ENCODE results near the gene S100A1.

S100A1 gene

DNA sequence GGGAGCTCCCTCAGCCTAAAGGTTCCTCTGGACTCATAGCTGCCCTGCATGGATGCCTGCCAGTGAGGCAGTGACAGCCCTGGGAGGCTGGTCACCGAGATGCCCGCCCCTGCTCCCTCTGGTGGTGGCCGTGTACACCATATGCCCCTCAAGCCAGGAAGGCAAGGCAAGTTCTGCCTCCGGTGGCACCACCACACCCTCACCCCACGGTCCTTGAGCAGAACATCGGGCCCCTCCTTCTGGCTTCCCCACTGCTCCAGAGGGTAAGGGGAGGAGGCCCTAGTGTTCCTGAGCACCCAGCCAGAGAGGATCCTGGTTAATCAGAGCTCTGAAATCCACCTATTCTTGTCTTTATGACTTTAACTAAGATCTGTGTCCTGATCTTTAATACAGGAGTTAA lies 10.6 kb upstream of the S100A1 start:
- Histone ChIP-seq H3K9ac (ENCODE audit: low read depth, low read length) (no peak overlapping the region), H3K36me3 (ENCODE audit: insufficient read depth, low read length) (peaks cover 29% of the 10 kb centered on the region), H3K4me1 (ENCODE audit: insufficient read depth, low read length) (peaks cover 2% of the 10 kb centered on the region; the same call in 1 of the 2 replicates), H3K9me3 (ENCODE audit: insufficient read depth, low read depth, low read length) (no peaks in the 10 kb centered on the region), H3K27me3 (ENCODE audit: insufficient read depth, low read length) (no peaks in the 10 kb centered on the region), H3K27ac (ENCODE audit: low read depth, low read length) (no peak overlapping the region), H3K4me3 (ENCODE audit: low read length) (no peak overlapping the region)
- 94% methylated on average over 5 of the region's 6 CpGs for WGBS

DNA sequence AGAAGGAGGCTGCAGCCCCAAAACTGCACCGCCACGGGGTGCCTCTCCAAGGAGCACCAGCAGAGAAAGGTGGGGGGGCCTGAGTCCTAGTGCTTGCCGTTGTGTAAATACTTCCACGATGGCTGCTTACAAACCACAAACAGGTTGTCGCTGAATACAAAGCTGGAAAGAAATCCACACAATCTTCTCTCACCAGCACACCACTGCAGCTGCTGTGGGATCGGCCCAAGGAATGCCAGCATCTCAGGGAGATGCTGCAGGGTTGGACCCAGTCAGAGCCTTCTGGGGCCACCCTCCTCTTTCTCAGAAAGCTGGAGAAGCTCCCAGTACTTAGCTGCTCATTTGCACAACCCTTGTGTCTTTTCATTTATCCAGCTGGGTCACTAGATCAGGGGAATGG lies 9.1 kb upstream of the S100A1 start:
- peaks cover 7% of the 10 kb centered on the region for H3K4me1 ChIP-seq (ENCODE audit: insufficient read depth, low read length)
- WGBS = 97% methylated on average over 6 of the region's 6 CpGs
- H3K36me3 ChIP-seq (ENCODE audit: insufficient read depth, low read length) = peaks cover 31% of the 10 kb centered on the region
- no peak overlapping the region for H3K9ac ChIP-seq (ENCODE audit: low read depth, low read length)
- no peak overlapping the region for H3K27ac ChIP-seq (ENCODE audit: low read depth, low read length)
- H3K27me3 ChIP-seq (ENCODE audit: insufficient read depth, low read length) = no peaks in the 10 kb centered on the region
- no peak overlapping the region for H3K4me3 ChIP-seq (ENCODE audit: low read length)
- no peaks in the 10 kb centered on the region for H3K9me3 ChIP-seq (ENCODE audit: insufficient read depth, low read depth, low read length)

DNA sequence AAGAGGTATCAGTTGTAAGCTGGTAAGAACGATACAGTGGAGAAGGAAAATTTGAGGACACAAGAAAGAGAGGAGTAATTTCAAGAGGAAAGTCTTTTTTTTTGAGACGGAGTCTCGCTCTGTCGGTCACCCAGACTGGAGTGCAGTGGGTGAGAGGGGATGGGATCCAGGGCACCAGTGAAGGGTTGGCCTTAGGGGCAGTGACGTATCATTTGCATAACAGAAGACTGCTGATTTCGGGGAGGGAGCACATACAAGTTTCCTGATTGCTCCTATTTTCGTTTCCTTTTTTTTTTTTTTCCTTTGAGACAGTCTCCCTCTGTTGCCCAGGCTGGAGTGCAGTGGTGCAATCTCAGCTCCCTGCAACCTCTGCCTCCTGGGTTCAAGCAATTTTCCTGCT lies 5.1 kb upstream of the S100A1 start:
- no peak overlapping the region for H3K4me3 ChIP-seq (ENCODE audit: low read length)
- 40% methylated on average over 7 of the region's 7 CpGs for WGBS

DNA sequence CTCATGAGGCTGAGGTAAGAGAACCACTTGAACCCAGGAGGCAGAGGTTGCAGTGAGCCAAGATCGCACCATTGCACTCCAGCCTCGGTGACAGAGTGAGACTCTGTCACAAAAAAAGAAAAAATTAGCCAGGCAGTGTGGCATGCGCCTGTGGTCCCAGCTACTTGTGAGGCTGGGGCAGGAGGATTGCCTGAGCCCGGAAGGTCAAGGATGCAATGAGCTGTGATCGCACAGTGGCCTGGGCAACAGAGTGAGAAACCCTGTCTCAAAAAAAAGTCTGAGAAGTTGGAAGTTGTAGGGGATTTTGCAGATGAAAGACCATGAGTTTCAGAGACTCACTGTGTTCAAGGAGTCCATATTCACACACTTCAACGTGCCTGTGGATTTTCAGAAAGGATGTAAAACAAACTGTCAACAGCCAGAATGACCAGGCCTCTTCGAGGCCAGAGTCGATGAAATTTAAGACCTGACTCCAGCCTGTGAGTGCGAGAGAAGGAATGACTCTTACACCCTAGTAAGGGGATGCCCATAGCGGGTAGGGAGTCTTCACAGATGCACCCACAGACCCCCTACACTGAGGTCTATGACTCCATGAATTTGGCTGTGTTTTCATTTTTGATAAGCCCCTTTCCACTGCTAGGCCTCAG lies 3.1 kb upstream of the S100A1 start:
- Histone ChIP-seq H3K9ac (ENCODE audit: low read depth, low read length) (no peak overlapping the region), H3K36me3 (ENCODE audit: insufficient read depth, low read length) (peaks cover 23% of the 10 kb centered on the region), H3K9me3 (ENCODE audit: insufficient read depth, low read depth, low read length) (no peaks in the 10 kb centered on the region), H3K4me3 (ENCODE audit: low read length) (no peak overlapping the region), H3K4me1 (ENCODE audit: insufficient read depth, low read length) (peaks cover 15% of the 10 kb centered on the region), H3K27me3 (ENCODE audit: insufficient read depth, low read length) (no peaks in the 10 kb centered on the region), H3K27ac (ENCODE audit: low read depth, low read length) (no peak overlapping the region)
- 96% methylated on average over 10 of the region's 10 CpGs for WGBS

More for the DNA sequence above, 5.1 kb upstream of the S100A1 start:
- Histone ChIP-seq H3K9ac (ENCODE audit: low read depth, low read length) (no peak overlapping the region), H3K27ac (ENCODE audit: low read depth, low read length) (no peak overlapping the region), H3K27me3 (ENCODE audit: insufficient read depth, low read length) (no peaks in the 10 kb centered on the region), H3K4me1 (ENCODE audit: insufficient read depth, low read length) (peaks cover 15% of the 10 kb centered on the region), H3K36me3 (ENCODE audit: insufficient read depth, low read length) (peaks cover 39% of the 10 kb centered on the region), H3K9me3 (ENCODE audit: insufficient read depth, low read depth, low read length) (no peaks in the 10 kb centered on the region)

DNA sequence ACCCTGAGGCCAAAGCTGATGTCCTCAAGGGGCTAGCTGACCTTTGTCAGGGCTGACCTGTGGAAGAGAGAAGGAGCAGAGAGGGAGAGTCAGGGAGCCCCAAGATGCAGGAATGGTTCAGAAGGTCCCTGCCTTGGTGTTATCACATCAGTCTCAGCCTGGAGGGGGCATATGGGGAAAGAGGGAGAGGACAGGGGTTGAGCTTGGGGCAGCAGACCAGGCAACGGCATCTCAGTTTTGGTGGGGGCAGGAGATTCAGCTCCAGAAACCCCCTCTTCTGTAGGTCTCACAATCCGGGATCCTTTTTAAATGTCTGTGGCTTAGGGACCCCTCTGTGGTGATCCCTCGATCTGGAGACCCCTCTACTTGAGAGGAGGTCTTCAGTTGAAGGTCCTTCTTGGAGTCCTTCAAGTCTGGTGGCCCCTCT lies 1.7 kb upstream of the S100A1 start:
- H3K9ac ChIP-seq (ENCODE audit: low read depth, low read length) = peak overlapping the region; percentile 77
- 76% methylated on average over 3 of the region's 3 CpGs for WGBS
- H3K27me3 ChIP-seq (ENCODE audit: insufficient read depth, low read length) = no peaks in the 10 kb centered on the region
- peaks cover 15% of the 10 kb centered on the region for H3K4me1 ChIP-seq (ENCODE audit: insufficient read depth, low read length)
- H3K9me3 ChIP-seq (ENCODE audit: insufficient read depth, low read depth, low read length) = no peaks in the 10 kb centered on the region
- peak overlapping the region; percentile 75 for H3K4me3 ChIP-seq (ENCODE audit: low read length)
- peaks cover 18% of the 10 kb centered on the region for H3K36me3 ChIP-seq (ENCODE audit: insufficient read depth, low read length)
- H3K27ac ChIP-seq (ENCODE audit: low read depth, low read length) = peak overlapping the region; percentile 76

GRCh38 chr1:153626904-153627714 lies 1.1 kb upstream of the S100A1 start, which contains the start of gene S100A13:
S100A13 (minus strand) TSS chr1:153627505; CDS start chr1:153626472, 1,033 bp downstream.
- peak within 1 kb of the TSS; percentile 76 for H3K27ac ChIP-seq (ENCODE audit: low read depth, low read length)
- 6% methylated on average over 28 of the region's 28 CpGs for WGBS
- peak within 1 kb of the TSS; percentile 75 for H3K4me3 ChIP-seq (ENCODE audit: low read length)

GRCh38 chr1:153628638-153629342 lies 556 bp downstream of the S100A1 start:
- WGBS = 70% methylated on average over 4 of the region's 6 CpGs
- Histone ChIP-seq H3K9ac (ENCODE audit: low read depth, low read length) (no peak overlapping the region), H3K4me3 (ENCODE audit: low read length) (no peak overlapping the region), H3K4me1 (ENCODE audit: insufficient read depth, low read length) (peaks cover 8% of the 10 kb centered on the region; the same call in 1 of the 2 replicates), H3K36me3 (ENCODE audit: insufficient read depth, low read length) (peaks cover 7% of the 10 kb centered on the region), H3K27me3 (ENCODE audit: insufficient read depth, low read length) (no peaks in the 10 kb centered on the region), H3K9me3 (ENCODE audit: insufficient read depth, low read depth, low read length) (no peaks in the 10 kb centered on the region), H3K27ac (ENCODE audit: low read depth, low read length) (no peak overlapping the region)

More at GRCh38 chr1:153626904-153627714, 1.1 kb upstream of the S100A1 start, which contains the start of gene S100A13:
- Histone ChIP-seq H3K36me3 (ENCODE audit: insufficient read depth, low read length) (peaks cover 15% of the 10 kb centered on the region), H3K27me3 (ENCODE audit: insufficient read depth, low read length) (no peaks in the 10 kb centered on the region), H3K9me3 (ENCODE audit: insufficient read depth, low read depth, low read length) (no peaks in the 10 kb centered on the region), H3K4me1 (ENCODE audit: insufficient read depth, low read length) (peaks cover 15% of the 10 kb centered on the region), H3K9ac (ENCODE audit: low read depth, low read length) (peak within 1 kb of the TSS; percentile 77)

DNA sequence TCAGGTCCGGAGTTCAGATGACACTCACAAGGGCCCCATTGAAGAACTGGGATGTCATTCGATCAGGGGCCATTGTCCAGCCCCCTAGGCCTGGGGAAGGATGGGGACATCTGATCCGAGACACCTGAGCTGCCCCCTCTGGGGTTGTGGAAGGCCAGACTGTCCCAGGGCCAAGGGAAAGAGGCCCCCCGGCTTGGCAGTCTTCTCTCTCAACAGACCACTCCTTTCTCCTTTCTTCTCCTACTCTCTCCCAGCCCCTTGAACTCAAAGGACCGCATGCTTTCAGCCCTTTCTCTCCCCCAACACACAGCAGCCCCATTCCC lies 1.1 kb downstream of the S100A1 start:
- Histone ChIP-seq H3K9me3 (ENCODE audit: insufficient read depth, low read depth, low read length) (no peaks in the 10 kb centered on the region), H3K27me3 (ENCODE audit: insufficient read depth, low read length) (no peaks in the 10 kb centered on the region), H3K9ac (ENCODE audit: low read depth, low read length) (no peak overlapping the region), H3K4me1 (ENCODE audit: insufficient read depth, low read length) (peaks cover 8% of the 10 kb centered on the region; the same call in 1 of the 2 replicates), H3K27ac (ENCODE audit: low read depth, low read length) (no peak overlapping the region), H3K4me3 (ENCODE audit: low read length) (no peak overlapping the region), H3K36me3 (ENCODE audit: insufficient read depth, low read length) (peaks cover 7% of the 10 kb centered on the region)
- 81% methylated on average over 5 of the region's 5 CpGs for WGBS

DNA sequence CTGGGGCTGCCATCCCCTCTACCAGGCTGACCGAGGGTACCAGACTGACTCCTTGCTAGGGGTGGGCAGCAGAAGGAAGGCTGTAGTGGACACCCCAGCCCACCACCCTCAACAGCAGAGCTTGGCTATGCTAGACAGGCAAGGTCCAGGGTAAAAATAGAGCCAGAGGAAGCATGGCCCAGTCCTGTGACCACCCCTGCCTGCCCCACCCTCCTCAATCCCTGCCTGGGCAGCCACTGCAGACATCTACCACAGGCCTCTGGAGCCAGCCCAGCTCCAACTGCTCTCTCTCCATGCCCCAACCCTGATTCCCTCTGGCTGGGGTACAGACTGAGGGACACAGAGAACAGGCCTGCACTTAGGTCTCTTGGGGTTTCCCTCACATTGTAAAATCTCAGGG lies 1.7 kb downstream of the S100A1 start:
- Histone ChIP-seq H3K27me3 (ENCODE audit: insufficient read depth, low read length) (no peaks in the 10 kb centered on the region), H3K9ac (ENCODE audit: low read depth, low read length) (no peak overlapping the region), H3K27ac (ENCODE audit: low read depth, low read length) (no peak overlapping the region), H3K9me3 (ENCODE audit: insufficient read depth, low read depth, low read length) (no peaks in the 10 kb centered on the region), H3K4me3 (ENCODE audit: low read length) (no peak overlapping the region), H3K36me3 (ENCODE audit: insufficient read depth, low read length) (peaks cover 7% of the 10 kb centered on the region), H3K4me1 (ENCODE audit: insufficient read depth, low read length) (peaks cover 8% of the 10 kb centered on the region; the same call in 1 of the 2 replicates)
- 86% methylated on average over 1 of the region's 1 CpG for WGBS

- Histone ChIP-seq H3K27me3 (ENCODE audit: insufficient read depth, low read length) (no peaks in the 10 kb centered on the region), H3K36me3 (ENCODE audit: insufficient read depth, low read length) (peaks cover 7% of the 10 kb centered on the region; the same call in 1 of the 2 replicates), H3K9ac (ENCODE audit: low read depth, low read length) (no peak overlapping the region), H3K9me3 (ENCODE audit: insufficient read depth, low read depth, low read length) (no peaks in the 10 kb centered on the region), H3K27ac (ENCODE audit: low read depth, low read length) (no peak overlapping the region), H3K4me3 (ENCODE audit: low read length) (no peak overlapping the region), H3K4me1 (ENCODE audit: insufficient read depth, low read length) (peaks cover 8% of the 10 kb centered on the region; the same call in 1 of the 2 replicates)
- WGBS = 95% methylated on average over 7 of the region's 7 CpGs
Measured at GRCh38 chr1:153630384-153630783, 2.1 kb downstream of the S100A1 start.
